ENCODE measurements around the gene ARSA. TPM values are rescaled to one million over a fixed set of nuclear protein-coding genes. Genes with fewer than 3 reads are reported as not detected.
"Not testable (repeated sequence)": the region's sequence is repeated elsewhere in the genome, so short reads cannot be mapped to it uniquely, and the experiment has no call there.

The ARSA gene
- total RNA-seq, 6 experiments from 2014 or later = 28.0 to 35.4 (median 30.6) TPM

DNA sequence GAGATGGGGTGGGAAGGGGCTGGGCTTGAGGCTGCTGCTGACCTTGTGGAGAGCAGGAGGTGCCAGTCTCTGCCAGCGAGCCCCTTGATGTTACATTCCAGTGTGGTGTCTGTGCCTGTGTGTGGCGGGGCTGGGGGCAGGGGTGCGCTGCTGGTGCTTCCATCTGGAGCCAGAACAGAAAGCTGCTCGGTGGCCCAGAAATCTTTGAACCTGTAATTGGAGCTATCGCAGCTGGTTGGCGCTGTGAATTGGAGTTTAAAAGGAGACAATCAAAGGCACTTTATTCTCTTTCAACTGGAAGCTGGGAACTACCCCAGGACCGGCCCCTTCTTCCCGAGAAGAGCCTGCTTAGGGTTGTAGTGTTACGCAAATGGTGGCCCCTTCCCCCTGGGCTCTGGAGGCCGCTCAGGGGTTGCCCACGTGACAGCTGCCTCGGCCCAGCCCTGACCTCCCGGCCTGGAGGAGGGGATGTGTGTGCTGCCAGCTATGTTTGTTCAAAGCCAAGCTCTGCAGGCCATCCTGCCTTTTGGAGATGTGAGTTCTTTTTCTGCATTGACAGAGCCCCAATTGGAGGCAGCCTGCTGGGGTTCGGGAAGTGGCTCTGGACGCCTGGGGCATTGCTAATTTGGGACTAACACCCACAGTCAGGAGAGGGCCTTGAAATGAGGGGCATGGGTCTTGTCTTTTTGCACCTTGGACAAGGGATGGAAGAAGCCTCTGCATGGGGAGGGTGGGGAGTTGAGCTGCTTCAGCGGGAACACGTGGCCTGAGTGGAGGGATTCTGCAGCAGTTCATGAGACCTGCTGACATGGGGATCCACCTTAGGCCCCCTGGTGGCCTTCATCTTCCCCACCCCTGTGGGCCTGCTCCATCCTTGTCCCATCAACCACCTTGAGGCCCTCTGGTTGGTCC lies 14.0 kb upstream of the ARSA start:
- Mint-ChIP-seq H3K4me3 (no peak overlapping the region), H3K27ac (no peak overlapping the region), H3K9me3 (peaks cover 4% of the 10 kb centered on the region; the same call in 1 of the 2 replicates), H3K27me3 (ENCODE audit: insufficient read depth) (peaks cover 36% of the 10 kb centered on the region), H3K36me3 (ENCODE audit: low read depth) (no peaks in the 10 kb centered on the region), H3K4me1 (ENCODE audit: low read depth) (no peaks in the 10 kb centered on the region)
- TF ChIP-seq, protein P1, sequence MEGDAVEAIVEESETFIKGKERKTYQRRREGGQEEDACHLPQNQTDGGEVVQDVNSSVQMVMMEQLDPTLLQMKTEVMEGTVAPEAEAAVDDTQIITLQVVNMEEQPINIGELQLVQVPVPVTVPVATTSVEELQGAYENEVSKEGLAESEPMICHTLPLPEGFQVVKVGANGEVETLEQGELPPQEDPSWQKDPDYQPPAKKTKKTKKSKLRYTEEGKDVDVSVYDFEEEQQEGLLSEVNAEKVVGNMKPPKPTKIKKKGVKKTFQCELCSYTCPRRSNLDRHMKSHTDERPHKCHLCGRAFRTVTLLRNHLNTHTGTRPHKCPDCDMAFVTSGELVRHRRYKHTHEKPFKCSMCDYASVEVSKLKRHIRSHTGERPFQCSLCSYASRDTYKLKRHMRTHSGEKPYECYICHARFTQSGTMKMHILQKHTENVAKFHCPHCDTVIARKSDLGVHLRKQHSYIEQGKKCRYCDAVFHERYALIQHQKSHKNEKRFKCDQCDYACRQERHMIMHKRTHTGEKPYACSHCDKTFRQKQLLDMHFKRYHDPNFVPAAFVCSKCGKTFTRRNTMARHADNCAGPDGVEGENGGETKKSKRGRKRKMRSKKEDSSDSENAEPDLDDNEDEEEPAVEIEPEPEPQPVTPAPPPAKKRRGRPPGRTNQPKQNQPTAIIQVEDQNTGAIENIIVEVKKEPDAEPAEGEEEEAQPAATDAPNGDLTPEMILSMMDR (IDR thresholded peaks at IDR 0.05) = peak; percentile 22
- no peak for DNase-seq

DNA sequence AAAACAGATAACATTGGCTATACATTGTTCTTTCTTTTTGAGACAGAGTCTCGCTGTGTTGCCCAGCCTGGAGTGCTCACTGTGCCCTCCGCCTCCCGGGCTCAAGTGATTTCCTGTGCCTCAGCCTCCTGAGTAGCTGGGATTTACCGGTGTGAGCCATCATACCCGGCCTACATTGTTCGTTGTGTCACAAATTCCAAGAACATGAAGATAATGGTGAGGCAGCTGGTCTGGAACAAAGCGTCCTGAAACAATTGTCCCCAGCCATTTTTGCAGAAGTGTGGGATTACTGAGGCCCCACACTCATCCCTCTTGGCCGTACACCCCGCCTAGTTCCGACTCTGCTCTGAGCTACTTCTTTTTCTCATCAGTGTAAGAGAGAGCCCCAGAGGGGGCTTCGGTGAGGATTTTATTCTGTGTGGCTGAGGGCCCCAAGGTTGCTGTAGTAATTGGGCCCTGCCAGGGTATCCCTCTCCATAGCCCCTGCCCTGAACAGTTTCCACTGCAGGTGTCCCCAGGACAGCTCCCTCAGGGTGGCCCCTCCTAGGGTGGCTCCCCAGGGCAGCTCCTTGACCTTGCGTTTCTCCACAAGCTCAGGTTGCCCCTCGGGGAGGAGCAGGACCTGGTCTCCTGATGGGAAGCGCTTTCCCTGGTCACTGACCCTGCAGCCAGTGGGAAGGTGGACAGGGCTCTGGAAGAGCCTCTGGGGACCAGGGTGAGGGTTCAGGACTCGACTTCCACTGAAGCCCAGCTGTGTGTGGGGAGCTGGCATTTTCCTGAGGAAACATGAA lies 13.1 kb upstream of the ARSA start:
- Mint-ChIP-seq H3K4me3 (no peak overlapping the region), H3K27ac (no peak overlapping the region), H3K9me3 (no peaks in the 10 kb centered on the region; the same call in 1 of the 2 replicates), H3K36me3 (ENCODE audit: low read depth) (no peaks in the 10 kb centered on the region), H3K27me3 (ENCODE audit: insufficient read depth) (peaks cover 29% of the 10 kb centered on the region), H3K4me1 (ENCODE audit: low read depth) (no peaks in the 10 kb centered on the region)
- no peak for DNase-seq
- TF ChIP-seq, protein P1 (IDR thresholded peaks at IDR 0.05) = no peak

DNA sequence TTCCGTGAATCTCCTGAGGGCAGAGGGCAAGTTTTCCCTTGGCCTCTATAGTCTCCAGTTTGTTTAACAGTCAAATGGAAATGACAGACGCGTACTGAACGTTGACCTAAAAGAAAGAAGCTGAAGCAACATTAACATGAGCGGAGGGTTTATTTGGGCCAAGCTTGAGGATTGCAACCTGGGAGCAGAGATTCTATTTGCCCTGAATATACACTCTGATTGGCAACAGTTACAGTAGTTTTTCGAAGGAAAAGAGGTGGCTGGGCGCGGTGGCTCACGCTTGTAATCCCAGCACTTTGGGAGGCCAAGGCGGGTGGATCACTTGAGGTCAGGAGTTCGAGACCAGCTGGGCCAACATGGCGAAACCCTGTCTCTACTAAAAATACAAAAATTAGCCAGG lies 12.3 kb upstream of the ARSA start:
- H3K36me3 Mint-ChIP-seq (ENCODE audit: low read depth); DNase-seq; H3K9me3 Mint-ChIP-seq; H3K27ac Mint-ChIP-seq; H3K4me1 Mint-ChIP-seq (ENCODE audit: low read depth); H3K4me3 Mint-ChIP-seq: not testable (repeated sequence)
- H3K27me3 Mint-ChIP-seq (ENCODE audit: insufficient read depth) = peaks cover 29% of the 10 kb centered on the region

DNA sequence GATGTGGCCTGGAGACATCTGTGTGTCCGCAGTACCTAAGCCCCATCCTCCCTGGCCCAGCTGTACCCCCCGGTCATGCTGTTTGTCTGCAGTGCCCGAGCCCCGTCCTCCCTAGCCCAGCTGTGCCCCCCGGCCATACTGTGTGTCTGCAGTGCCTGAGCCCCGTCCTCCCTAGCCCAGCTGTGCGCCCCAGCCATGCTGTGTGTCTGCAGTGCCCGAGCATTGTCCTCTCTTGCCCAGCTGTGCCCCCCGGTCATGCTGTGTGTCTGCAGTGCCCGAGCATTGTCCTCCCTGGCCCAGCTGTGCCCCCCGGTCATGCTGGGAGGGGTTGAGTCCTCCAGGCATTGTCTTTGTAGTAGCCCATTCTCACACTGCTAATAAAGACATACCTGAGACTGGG lies 7.6 kb upstream of the ARSA start:
- Mint-ChIP-seq H3K27me3 (ENCODE audit: insufficient read depth) (peaks cover 22% of the 10 kb centered on the region), H3K4me1 (ENCODE audit: low read depth) (no peaks in the 10 kb centered on the region), H3K27ac (no peak overlapping the region), H3K9me3 (no peaks in the 10 kb centered on the region), H3K36me3 (ENCODE audit: low read depth) (no peaks in the 10 kb centered on the region), H3K4me3 (no peak overlapping the region)
- no peak for DNase-seq
- TF ChIP-seq, protein P1 (IDR thresholded peaks at IDR 0.05) = no peak

DNA sequence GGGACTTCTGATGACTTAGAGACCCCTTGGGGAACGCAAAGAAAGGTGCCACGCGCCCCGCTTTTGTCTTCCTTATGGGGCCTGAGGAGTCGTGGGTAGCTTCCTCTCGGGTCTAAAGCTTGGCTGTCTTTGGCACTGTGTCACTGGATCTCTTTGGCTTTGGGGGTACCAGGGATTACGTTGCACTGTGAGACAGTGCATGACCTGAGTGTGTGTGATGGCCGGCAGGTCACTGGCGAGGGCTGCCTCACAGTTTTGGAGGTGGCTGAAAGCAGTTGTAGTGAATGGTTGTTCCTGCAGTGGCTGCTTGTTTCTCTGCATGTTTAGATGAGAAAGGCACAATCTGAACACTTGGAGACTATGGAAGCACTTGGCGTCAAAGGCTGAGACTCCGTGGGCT lies 5.8 kb upstream of the ARSA start:
- H3K4me3 Mint-ChIP-seq = no peak overlapping the region
- no peak overlapping the region for H3K27ac Mint-ChIP-seq
- no peak for DNase-seq
- no peaks in the 10 kb centered on the region for H3K36me3 Mint-ChIP-seq (ENCODE audit: low read depth)
- peaks cover 8% of the 10 kb centered on the region for H3K4me1 Mint-ChIP-seq (ENCODE audit: low read depth)
- H3K9me3 Mint-ChIP-seq = no peaks in the 10 kb centered on the region
- TF ChIP-seq, protein P1 (IDR thresholded peaks at IDR 0.05) = no peak
- H3K27me3 Mint-ChIP-seq (ENCODE audit: insufficient read depth) = peaks cover 18% of the 10 kb centered on the region

DNA sequence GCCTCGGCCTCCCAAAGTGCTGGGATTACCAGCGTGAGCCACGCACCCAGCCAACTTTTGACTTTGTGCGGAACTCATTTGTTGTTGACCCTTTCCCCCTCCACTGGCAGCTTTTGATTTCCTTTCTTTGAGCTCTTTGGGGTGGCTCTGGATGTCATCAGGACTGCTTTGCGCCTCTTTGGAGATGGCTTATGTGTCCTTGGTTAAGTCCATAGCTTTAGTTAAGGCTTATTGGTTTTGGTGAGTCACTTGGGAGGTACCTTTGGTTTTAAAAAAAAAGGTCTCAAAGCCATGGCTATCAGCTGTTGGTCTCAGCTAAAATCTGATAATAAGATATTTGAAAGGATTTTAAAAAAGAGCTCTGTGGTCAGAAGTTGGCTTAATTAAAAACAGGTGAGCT lies 5.1 kb upstream of the ARSA start:
- H3K27ac Mint-ChIP-seq = no peak overlapping the region
- H3K4me3 Mint-ChIP-seq = no peak overlapping the region
- no peaks in the 10 kb centered on the region for H3K36me3 Mint-ChIP-seq (ENCODE audit: low read depth)
- H3K9me3 Mint-ChIP-seq = no peaks in the 10 kb centered on the region
- peaks cover 18% of the 10 kb centered on the region for H3K27me3 Mint-ChIP-seq (ENCODE audit: insufficient read depth)
- peaks cover 15% of the 10 kb centered on the region for H3K4me1 Mint-ChIP-seq (ENCODE audit: low read depth)
- DNase-seq = no peak
- TF ChIP-seq, protein P1 (IDR thresholded peaks at IDR 0.05) = no peak

Data from HFFc6 (cell line).